Measurements from ENCODE around the gene SEL1L3.

The SEL1L3 gene

GRCh38 chr4:25771672-25772071 is 91.1 kb downstream of the SEL1L3 start:
- DNase-seq = no peak
- in situ Hi-C loops (cut with MboI; ENCODE audit: low pct_unique_long_range_greater_than_20kb, low sequenced_read_pairs) = no loop called here

GRCh38 chr4:25770847-25771246 is 91.9 kb downstream of the SEL1L3 start:
- in situ Hi-C loops (cut with MboI; ENCODE audit: low pct_unique_long_range_greater_than_20kb, low sequenced_read_pairs) = no loop called here
- DNase-seq = no peak

- in situ Hi-C loops (cut with MboI; ENCODE audit: low pct_unique_long_range_greater_than_20kb, low sequenced_read_pairs) = no loop called here
- no peak for DNase-seq
Observed at GRCh38 chr4:25769251-25769650, 93.5 kb downstream of the SEL1L3 start.

- in situ Hi-C loops (cut with MboI; ENCODE audit: low pct_unique_long_range_greater_than_20kb, low sequenced_read_pairs) = no loop called here
- DNase-seq = peak; percentile 68
Observed at GRCh38 chr4:25767877-25768725, 94.7 kb downstream of the SEL1L3 start.

GRCh38 chr4:25760518-25761157 is 102.2 kb downstream of the SEL1L3 start:
- in situ Hi-C loops (cut with MboI; ENCODE audit: low pct_unique_long_range_greater_than_20kb, low sequenced_read_pairs) = no loop called here
- DNase-seq = peak; percentile 53

GRCh38 chr4:25760048-25760447 is 102.7 kb downstream of the SEL1L3 start:
- in situ Hi-C loops (cut with MboI; ENCODE audit: low pct_unique_long_range_greater_than_20kb, low sequenced_read_pairs) = no loop called here
- DNase-seq = no peak

- in situ Hi-C loops (cut with MboI; ENCODE audit: low pct_unique_long_range_greater_than_20kb, low sequenced_read_pairs) = no loop called here
Observed at GRCh38 chr4:25759101-25759500, 103.7 kb downstream of the SEL1L3 start.

GRCh38 chr4:25757452-25757851 is 105.3 kb downstream of the SEL1L3 start:
- in situ Hi-C loops (cut with MboI; ENCODE audit: low pct_unique_long_range_greater_than_20kb, low sequenced_read_pairs) = no loop called here

More at GRCh38 chr4:25759101-25759500, 103.7 kb downstream of the SEL1L3 start:
- no peak for DNase-seq

GRCh38 chr4:25756503-25756902 is 106.3 kb downstream of the SEL1L3 start:
- in situ Hi-C loops (cut with MboI; ENCODE audit: low pct_unique_long_range_greater_than_20kb, low sequenced_read_pairs) = no loop called here
- DNase-seq = no peak

More at GRCh38 chr4:25757452-25757851, 105.3 kb downstream of the SEL1L3 start:
- no peak for DNase-seq

- DNase-seq = no peak
- in situ Hi-C loops (cut with MboI; ENCODE audit: low pct_unique_long_range_greater_than_20kb, low sequenced_read_pairs) = no loop called here
Observed at GRCh38 chr4:25755911-25756310, 106.9 kb downstream of the SEL1L3 start.

- no peak for DNase-seq
- in situ Hi-C loops (cut with MboI; ENCODE audit: low pct_unique_long_range_greater_than_20kb, low sequenced_read_pairs) = no loop called here
Observed at GRCh38 chr4:25753239-25753638, 109.5 kb downstream of the SEL1L3 start.

- in situ Hi-C loops (cut with MboI; ENCODE audit: low pct_unique_long_range_greater_than_20kb, low sequenced_read_pairs) = no loop called here
- no peak for DNase-seq
Observed at GRCh38 chr4:25750874-25751273, 111.9 kb downstream of the SEL1L3 start.

- DNase-seq = no peak
- in situ Hi-C loops (cut with MboI; ENCODE audit: low pct_unique_long_range_greater_than_20kb, low sequenced_read_pairs) = no loop called here
Observed at GRCh38 chr4:25749150-25749794, 113.5 kb downstream of the SEL1L3 start.

GRCh38 chr4:25743971-25744370 is 118.8 kb downstream of the SEL1L3 start:
- in situ Hi-C loops (cut with MboI; ENCODE audit: low pct_unique_long_range_greater_than_20kb, low sequenced_read_pairs) = no loop called here
- no peak for DNase-seq

GRCh38 chr4:25729564-25729963 is 133.2 kb downstream of the SEL1L3 start:
- in situ Hi-C loops (cut with MboI; ENCODE audit: low pct_unique_long_range_greater_than_20kb, low sequenced_read_pairs) = no loop called here
- no peak for DNase-seq

- DNase-seq = no peak
- in situ Hi-C loops (cut with MboI; ENCODE audit: low pct_unique_long_range_greater_than_20kb, low sequenced_read_pairs) = no loop called here
Observed at GRCh38 chr4:25728886-25729285, 133.9 kb downstream of the SEL1L3 start.

- in situ Hi-C loops (cut with MboI; ENCODE audit: low pct_unique_long_range_greater_than_20kb, low sequenced_read_pairs) = no loop called here
- DNase-seq = no peak
Observed at GRCh38 chr4:25727711-25728493, 134.9 kb downstream of the SEL1L3 start.

- in situ Hi-C loops (cut with MboI; ENCODE audit: low pct_unique_long_range_greater_than_20kb, low sequenced_read_pairs) = no loop called here
- no peak for DNase-seq
Observed at GRCh38 chr4:25725870-25726269, 136.9 kb downstream of the SEL1L3 start.

GRCh38 chr4:25723409-25723808 is 139.4 kb downstream of the SEL1L3 start:
- in situ Hi-C loops (cut with MboI; ENCODE audit: low pct_unique_long_range_greater_than_20kb, low sequenced_read_pairs) = no loop called here

More at GRCh38 chr4:25723409-25723808, 139.4 kb downstream of the SEL1L3 start:
- no peak for DNase-seq

All from KBM-7 (cell line).